HFF-Myc (cell line): ENCODE measurements around the gene IQCF6.

Source experiments
- DNase-seq: peaks from one replicate; pipeline ENCODE4 v3.0.0-alpha.2; 2011; ENCODE audit warnings: low read depth; ENCODE audit errors: extremely low read depth
- H3K4me3 ChIP-seq: replicated peaks from 2 replicates; pipeline ENCODE4 v1.5.1; 2011; ENCODE audit warnings: low read depth, mild to moderate bottlenecking, control low read depth, low read length
- TF ChIP-seq, protein P1 (sequence below): IDR thresholded peaks from 2 replicates; pipeline ENCODE4 v1.5.1; 2012; ENCODE audit warnings: mild to moderate bottlenecking, low read depth, low read length, control low read depth; ENCODE audit errors: missing control alignments

Gene IQCF6

DNA sequence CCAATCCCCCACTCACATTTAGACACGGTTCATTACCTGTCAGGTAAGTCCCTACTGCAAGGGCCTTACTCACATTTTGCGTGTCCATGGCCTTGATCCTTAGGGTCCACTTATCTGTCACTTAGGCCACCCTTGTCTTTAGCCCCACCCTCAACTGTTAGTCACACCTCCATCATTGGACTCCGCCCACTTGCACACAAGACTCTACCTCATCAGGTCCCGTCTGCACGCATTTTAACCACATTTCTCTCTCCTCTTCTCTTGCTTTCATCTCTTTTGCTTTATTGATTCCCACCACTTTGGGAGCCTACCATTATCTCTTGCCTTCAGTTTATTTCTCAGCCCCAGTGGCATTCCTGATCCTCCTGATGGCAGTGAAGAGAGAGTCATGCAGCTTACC, at the start of gene IQCF6:
Gene IQCF6 (minus strand): TSS at position 101 of the 400 bp plus-strand sequence. CDS start 13 bp downstream, at position 88.
- DNase-seq: no peak
- no peak within 1 kb of the TSS for H3K4me3 ChIP-seq
- TF ChIP-seq, protein P1, sequence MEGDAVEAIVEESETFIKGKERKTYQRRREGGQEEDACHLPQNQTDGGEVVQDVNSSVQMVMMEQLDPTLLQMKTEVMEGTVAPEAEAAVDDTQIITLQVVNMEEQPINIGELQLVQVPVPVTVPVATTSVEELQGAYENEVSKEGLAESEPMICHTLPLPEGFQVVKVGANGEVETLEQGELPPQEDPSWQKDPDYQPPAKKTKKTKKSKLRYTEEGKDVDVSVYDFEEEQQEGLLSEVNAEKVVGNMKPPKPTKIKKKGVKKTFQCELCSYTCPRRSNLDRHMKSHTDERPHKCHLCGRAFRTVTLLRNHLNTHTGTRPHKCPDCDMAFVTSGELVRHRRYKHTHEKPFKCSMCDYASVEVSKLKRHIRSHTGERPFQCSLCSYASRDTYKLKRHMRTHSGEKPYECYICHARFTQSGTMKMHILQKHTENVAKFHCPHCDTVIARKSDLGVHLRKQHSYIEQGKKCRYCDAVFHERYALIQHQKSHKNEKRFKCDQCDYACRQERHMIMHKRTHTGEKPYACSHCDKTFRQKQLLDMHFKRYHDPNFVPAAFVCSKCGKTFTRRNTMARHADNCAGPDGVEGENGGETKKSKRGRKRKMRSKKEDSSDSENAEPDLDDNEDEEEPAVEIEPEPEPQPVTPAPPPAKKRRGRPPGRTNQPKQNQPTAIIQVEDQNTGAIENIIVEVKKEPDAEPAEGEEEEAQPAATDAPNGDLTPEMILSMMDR: no peak

DNA sequence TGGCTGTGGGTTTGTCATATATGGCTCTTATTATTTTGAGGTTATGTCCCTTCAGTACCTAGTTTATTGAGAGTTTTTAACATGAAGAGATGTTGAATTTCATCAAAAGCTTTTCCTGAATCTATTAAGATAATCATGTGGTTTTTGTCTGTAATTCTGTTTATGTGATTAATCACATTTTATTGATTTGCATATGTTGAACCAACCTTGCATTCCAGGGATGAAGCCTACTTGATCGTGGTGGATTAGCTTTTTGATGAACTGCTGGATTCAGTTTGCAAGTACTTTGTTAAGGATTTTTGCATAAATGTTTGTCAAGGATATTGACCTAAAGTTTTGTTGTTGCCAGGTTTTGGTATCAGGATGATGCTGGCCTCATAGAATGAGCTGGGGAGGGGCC, 49.3 kb upstream of the IQCF6 start:
- no peak overlapping the region for H3K4me3 ChIP-seq
- no peak for DNase-seq
- TF ChIP-seq, protein P1: no peak

DNA sequence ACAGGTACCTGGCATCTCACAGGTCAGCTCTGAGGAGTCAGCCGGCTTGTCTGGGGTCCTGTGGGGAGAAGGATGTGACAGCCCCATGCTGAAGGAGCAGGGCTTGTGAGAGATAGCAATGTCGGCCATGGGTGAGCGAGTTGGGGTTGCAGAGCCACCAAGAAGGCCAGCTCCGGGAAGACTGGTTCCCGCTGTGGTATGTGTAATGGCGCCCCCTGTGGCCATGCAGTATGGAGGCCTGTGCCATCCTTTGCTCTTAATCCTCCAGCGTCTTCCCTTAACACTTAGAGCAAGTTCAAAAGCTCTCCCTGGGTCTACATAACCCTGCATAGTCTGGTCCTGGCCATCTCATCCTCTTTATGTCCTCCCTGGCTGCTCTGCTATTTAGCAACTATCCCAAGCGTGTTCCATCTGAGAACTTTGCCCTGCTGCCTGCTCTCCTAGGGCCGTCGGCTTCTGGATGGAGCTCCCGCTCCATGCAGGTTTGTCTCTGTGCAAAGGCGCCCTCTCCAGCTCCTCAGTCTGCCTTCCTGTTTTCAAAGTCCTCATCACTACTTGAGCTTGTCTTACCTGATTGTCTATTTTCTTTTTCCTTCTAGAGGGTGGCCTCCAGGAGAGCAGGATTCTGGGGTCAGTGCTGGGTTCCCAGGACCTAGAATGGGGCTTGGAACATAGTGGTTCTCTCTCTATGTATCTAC, 40.8 kb upstream of the IQCF6 start:
- TF ChIP-seq, protein P1: peak; percentile 60
- no peak overlapping the region for H3K4me3 ChIP-seq
- DNase-seq: no peak

DNA sequence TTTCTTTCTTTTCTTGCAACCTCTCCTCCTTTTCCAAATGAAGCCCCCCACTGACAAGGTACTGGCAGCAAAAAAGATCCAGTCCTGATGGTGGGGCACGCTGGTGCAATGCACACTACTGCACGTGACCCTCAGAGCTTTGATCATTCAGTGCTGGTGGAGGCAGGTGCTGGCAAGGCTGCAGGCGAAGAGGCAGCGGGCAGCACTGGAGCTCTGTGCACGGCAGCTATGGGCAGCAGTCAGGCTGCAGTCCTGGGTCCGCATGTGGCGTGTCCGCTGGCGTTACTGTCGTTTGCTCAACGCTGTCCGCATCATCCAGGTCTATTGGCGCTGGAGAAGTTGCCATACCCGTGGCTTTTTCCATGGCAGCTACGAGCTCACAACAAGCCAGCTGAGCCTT, 40.1 kb upstream of the IQCF6 start:
- TF ChIP-seq, protein P1: no peak
- no peak overlapping the region for H3K4me3 ChIP-seq
- DNase-seq: no peak

DNA sequence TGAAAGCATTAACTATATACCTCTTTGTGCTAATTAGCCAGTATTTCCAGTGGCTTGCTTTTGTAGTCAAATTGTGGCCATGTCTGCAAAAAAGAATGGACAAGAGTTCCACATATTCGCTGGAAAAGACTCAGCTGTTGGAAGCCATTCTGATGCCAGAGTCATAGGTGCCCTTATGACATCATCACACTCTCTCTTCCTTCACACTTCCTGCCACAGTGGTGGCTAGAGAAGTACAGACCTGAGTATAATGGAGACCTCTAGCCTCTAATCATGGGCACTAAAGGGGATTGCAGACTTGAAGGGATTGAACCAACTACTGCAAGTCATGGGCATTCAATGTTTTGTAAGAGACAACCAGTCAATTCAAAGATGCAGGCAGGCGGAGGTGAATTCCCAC, 38.3 kb upstream of the IQCF6 start:
- DNase-seq: no peak
- TF ChIP-seq, protein P1: no peak

DNA sequence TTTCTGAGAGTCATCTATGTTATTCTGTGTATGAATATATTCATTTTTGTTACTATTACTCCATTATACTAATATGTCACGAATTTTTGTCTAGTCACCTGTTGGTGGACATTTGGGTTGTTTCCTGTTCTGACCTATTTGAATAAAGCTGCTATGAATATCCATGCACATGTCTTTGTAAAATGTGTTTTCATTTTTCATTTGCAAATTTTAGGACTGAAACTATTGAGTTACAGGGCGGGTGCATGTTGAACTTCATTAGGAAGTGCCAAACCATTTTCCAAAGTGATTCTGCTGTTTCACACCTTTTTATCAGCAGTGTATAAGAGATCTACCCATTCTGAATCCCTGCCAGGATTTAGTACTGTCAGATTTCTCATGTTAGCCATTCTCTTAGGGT, 37.7 kb upstream of the IQCF6 start:
- no peak for DNase-seq
- no peak overlapping the region for H3K4me3 ChIP-seq
- TF ChIP-seq, protein P1: no peak

More for the DNA sequence above, 38.3 kb upstream of the IQCF6 start:
- H3K4me3 ChIP-seq: no peak overlapping the region

DNA sequence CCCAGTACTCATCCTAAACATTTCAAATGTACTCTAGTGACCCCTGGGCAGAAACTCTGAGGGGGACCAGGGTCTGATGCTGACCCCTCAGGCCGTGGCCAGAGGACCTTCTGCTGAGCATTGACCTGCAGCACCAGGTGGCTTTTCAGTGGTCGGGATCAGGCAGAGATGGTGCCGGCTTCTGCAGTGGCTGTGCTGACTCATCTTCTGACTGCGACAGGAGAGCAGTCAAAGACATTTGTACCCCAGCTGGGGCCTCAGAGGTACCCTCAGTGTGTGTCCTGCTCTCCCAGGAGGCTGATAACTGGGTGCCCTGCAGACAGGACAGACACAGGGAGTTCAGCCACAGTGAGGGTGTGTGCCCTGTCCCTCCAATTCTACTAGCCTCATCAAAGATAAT, 36.6 kb upstream of the IQCF6 start:
- no peak overlapping the region for H3K4me3 ChIP-seq
- DNase-seq: no peak
- TF ChIP-seq, protein P1: no peak
